GM18508 (cell line): ENCODE measurements around the gene SFRP5.

Experiments
- ATAC-seq: cut with Tn5 transposase; IDR thresholded peaks from one replicate; pipeline ENCODE4 v1.9.1; 2021; ENCODE audit warnings: moderate number of reproducible peaks; ENCODE audit not compliant: insufficient read depth, unreplicated experiment

SFRP5 gene

GRCh38 chr10:97743169-97743943, 28.4 kb downstream of the SFRP5 start:
- no peak for ATAC-seq

GRCh38 chr10:97740613-97741012, 31.2 kb downstream of the SFRP5 start:
- no peak for ATAC-seq

GRCh38 chr10:97738616-97739015, 33.2 kb downstream of the SFRP5 start:
- no peak for ATAC-seq

- peak; percentile 18 for ATAC-seq
Measured at GRCh38 chr10:97737770-97738265, 34.0 kb downstream of the SFRP5 start.

- peak; percentile 53 for ATAC-seq
Measured at GRCh38 chr10:97736902-97737769, 34.7 kb downstream of the SFRP5 start, which contains the start of gene ZFYVE27. Gene ZFYVE27 (plus strand): TSS chr10:97737128. CDS start chr10:97738478, 1,350 bp downstream.

- no peak for ATAC-seq
Measured at GRCh38 chr10:97736403-97736901, 35.3 kb downstream of the SFRP5 start.

- ATAC-seq, result no peak
Measured at GRCh38 chr10:97734021-97734420, 37.8 kb downstream of the SFRP5 start.

GRCh38 chr10:97733256-97733655, 38.5 kb downstream of the SFRP5 start:
- no peak for ATAC-seq

GRCh38 chr10:97732052-97732359, 39.8 kb downstream of the SFRP5 start:
- ATAC-seq, result no peak

GRCh38 chr10:97731346-97732051, 40.3 kb downstream of the SFRP5 start:
- ATAC-seq, result no peak

- no peak for ATAC-seq
Measured at GRCh38 chr10:97729014-97729413, 42.8 kb downstream of the SFRP5 start.

- ATAC-seq, result no peak
Measured at GRCh38 chr10:97726636-97727178, 45.1 kb downstream of the SFRP5 start.

GRCh38 chr10:97724341-97724941, 47.4 kb downstream of the SFRP5 start:
- no peak for ATAC-seq

GRCh38 chr10:97723001-97723400, 48.8 kb downstream of the SFRP5 start:
- no peak for ATAC-seq

- no peak for ATAC-seq
Measured at GRCh38 chr10:97721871-97722780, 49.7 kb downstream of the SFRP5 start.

- ATAC-seq, result no peak
Measured at GRCh38 chr10:97719602-97720001, 52.2 kb downstream of the SFRP5 start.

GRCh38 chr10:97718659-97719142, 53.1 kb downstream of the SFRP5 start:
- no peak for ATAC-seq

GRCh38 chr10:97718178-97718577, 53.6 kb downstream of the SFRP5 start:
- ATAC-seq, result no peak

- no peak for ATAC-seq
Measured at GRCh38 chr10:97717627-97718026, 54.2 kb downstream of the SFRP5 start.
